Right renal pelvis (tissue), 4 donors: ENCODE results near the gene THAP9. TPM values are rescaled to one million over a fixed set of nuclear protein-coding genes. Genes with fewer than 3 reads are reported as not detected.

Experiments used
- DNase-seq, 4 donors: peaks; one replicate each; pipeline ENCODE4 v3.0.0-alpha.2; 2013; ENCODE audit warnings: low read depth in 4 of 4, low spot score in 3 of 4, missing footprints in 1 of 4
- polyA plus RNA-seq, 4 donors: library from polyadenylated mRNA; unstranded; fragments of 120-200 nt; gene quantifications; one replicate each; pipeline ENCODE4 v1.2.1, GENCODE V29; 2013; ENCODE audit not compliant: insufficient read length in 4 of 4

Gene THAP9
- polyA plus RNA-seq, 4 donors = 9.5 to 11.6 (median 10.8) TPM

DNA sequence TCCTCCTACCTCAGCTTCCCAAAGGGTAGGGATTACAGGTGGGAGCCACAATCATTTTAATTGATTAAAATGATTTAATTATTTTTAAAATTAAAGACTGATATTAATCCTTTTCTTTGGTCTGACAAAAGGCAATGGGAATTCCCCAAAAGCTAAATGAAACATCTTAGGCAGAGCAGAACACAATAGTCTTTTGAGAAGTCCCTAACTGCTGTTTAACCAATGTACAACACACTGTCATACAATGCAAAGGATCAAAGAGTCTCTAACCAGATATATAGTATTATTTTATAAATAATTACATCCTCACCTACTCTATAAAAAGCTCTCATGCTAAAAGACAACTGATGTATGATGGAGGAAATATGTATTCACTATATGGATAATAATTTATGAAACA lies 47.0 kb downstream of the THAP9 start:
- DNase-seq = no peak

DNA sequence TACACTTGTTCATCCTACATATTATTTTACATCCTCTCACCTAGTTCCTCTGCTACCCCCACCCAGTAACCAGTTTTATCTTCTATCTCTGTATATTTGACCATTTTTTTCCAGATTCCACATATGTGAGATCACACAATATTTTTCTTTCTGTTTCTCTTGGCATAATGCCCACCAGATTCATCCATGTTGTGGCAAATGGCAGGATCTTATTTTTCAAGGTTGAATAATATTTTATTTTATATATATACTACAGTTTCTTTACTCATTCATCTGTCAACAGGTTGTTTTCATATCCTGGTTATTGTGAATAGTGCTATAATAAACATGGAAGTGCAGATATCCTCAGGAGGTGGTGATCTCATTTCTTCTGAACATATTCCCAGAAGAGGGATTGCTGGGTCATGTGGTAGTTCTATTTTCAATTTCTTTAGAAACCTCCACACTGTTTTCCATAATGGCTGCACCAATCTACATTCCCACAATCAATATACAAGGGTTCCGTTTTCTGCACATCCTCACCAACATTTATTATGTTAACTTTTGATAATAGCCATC lies 48.2 kb downstream of the THAP9 start:
- DNase-seq = no peak

DNA sequence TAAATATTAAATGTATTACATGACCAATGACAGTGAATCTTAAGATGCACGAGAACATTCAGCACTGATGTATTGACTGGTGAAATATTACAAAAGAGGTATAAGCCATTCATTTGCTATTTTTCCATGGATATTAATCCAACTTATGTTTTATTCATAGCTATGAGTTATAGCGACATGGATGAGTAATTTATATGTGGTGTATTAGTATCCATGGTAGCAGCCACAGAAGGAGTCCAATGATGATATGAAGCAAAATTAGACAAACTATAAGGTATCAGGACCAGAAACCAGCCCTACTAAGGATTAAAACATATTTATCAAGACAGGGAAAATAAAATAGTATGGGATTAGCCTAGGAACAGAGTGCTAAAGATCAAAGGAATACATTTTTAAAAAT lies 50.7 kb downstream of the THAP9 start:
- no peak for DNase-seq

DNA sequence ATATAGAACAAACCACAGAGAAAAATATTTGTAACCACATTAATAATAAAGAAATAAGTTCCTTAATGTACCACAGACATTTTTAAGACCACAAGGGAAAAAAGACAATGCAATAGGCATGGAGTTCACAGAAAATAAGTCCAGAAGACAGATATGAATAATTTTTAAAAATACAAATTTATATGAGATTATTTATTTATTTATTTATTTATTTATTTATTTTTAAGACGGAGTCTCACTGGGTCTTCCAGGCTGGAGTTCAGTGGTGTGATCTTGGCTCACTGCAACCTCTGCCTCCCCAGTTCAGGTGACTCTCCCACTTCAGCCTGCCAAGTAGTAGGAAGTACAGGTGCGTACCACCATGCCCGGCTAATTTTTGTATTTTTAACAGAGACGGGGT lies 53.7 kb downstream of the THAP9 start:
- DNase-seq = no peak

DNA sequence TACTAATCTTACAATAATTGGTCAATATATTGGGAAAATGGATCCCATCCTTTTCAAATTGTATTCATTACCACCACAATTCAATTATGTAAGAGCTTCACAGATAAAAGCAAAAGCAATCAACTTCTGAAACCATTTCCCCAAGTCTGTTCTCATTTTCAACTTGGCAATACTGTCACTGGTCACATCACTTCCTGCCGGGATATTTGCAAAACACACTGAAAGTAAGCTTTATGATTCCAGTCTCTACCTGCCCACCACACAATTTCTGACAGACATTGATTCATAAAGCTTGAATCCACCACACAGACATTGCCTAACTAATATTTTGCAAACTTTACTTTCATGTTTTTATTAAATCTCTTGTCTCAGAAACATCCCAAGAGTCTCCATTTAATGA lies 56.5 kb downstream of the THAP9 start:
- DNase-seq = no peak

DNA sequence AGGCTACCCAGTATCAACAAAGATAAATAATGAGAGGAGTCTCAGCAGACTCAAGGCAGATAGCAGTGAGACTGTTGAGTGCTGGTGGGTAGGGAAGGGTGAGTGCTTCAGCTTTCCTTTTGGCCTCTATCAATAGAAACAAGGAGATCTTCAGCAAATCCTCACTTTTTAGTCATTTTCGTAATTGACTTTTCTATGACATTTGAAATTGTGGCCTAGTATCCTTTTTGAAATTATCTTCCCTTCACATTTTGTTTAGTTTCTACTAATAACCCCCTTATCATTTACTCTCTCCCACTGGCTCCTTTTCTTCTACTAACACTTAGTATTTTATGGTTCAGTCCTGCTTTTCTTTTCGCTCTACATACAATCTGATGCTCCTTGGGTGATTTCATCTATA lies 65.2 kb downstream of the THAP9 start:
- no peak for DNase-seq

DNA sequence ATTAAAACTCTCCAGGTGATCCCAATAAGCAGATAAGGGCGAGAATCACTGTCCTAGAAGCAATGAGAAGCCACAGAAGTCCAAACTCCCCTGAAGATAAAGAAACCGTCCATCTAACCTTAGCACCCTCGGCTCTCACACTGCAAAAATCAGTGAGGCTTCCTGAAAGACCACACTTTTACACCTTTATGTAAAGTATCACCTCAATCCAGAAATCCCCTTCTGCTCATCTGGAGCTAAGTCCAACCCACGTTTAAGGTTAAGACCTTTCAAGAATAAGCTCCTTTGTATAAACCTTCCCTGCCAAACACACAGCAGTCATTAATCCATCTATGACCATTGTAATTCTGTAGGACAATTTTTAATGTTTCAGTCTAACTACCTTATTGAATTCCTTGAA lies 68.4 kb downstream of the THAP9 start:
- no peak for DNase-seq

DNA sequence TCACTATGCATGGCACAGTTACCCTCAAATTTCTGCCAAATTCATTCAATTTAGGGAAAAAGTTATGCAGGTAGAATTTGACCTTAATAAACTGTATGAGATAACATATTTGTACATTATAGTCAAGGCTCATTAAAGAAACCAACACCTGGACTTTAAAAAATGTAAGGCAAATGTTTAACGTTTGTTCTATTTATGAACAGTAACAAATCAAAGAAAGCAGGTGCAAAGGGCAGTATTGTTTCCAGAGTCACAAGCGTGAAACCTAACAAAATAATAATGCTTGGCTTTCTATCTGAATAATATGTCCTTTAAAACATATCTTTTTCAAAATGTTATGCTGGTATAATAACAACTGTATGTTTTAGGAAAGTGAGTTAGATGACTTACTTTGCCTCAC lies 68.9 kb downstream of the THAP9 start:
- DNase-seq = no peak

Other genes with a start within 250 kb of the THAP9 start
- 10 to 100 TPM; 34.5 to 58.7 (median 45.7) TPM for gene SCD5, start 101.9 kb upstream of the THAP9 start, polyA plus RNA-seq
- 100 to 1,000 TPM; 215 to 265 (median 252) TPM for gene SEC31A, start 9.6 kb upstream of the THAP9 start, polyA plus RNA-seq
- 10 to 100 TPM; 13.7 to 17.8 (median 16.3) TPM for gene LIN54, start 110.1 kb downstream of the THAP9 start, polyA plus RNA-seq
- gene COPS4, start 134.4 kb downstream of the THAP9 start, polyA plus RNA-seq = 10 to 100 TPM; 74.3 to 89.7 (median 85.7) TPM
- 1 to 10 TPM; 2.0 to 3.3 (median 2.0) TPM for gene PLAC8, start 214.0 kb downstream of the THAP9 start, polyA plus RNA-seq